Keratinocyte (primary cell): ENCODE data around the gene LIM2. TPM values are rescaled to one million over a fixed set of nuclear protein-coding genes. Genes with fewer than 3 reads are reported as not detected.

ENCODE experiments used
- DNase-seq: peaks from one replicate; pipeline ENCODE4 v3.0.0-alpha.2; 2011; ENCODE audit warnings: low read depth, missing footprints, low spot score
- FAIRE-seq: peaks from 2 replicates; lab custom pipeline; 2011; peaks lifted over from hg19 to GRCh38; lab: Jason Lieb, UNC
- H2AFZ ChIP-seq: 2 replicates; pipeline ENCODE4 v1.6.0; 2012; ENCODE audit warnings: low read length, control low read depth, inconsistent platforms; ENCODE audit not compliant: control insufficient read depth
- H3K27ac ChIP-seq: 2 replicates; pipeline ENCODE4 v1.5.1; 2011; ENCODE audit warnings: low read length; ENCODE audit not compliant: control insufficient read depth, insufficient read depth
- H3K27me3 ChIP-seq: 3 replicates; pipeline ENCODE4 v1.6.0; 2011; ENCODE audit warnings: low read length; ENCODE audit not compliant: control insufficient read depth, insufficient read depth; ENCODE audit errors: extremely low read depth
- H3K36me3 ChIP-seq, 2 experiments: 2 replicates in 1 of 2; 3 replicates in 1 of 2; pipeline ENCODE4 v1.5.1; 2011; ENCODE audit warnings: low read length in 2 of 2, mild to moderate bottlenecking in 1 of 2; ENCODE audit not compliant: control insufficient read depth in 2 of 2, insufficient read depth in 2 of 2; ENCODE audit errors: extremely low read depth in 1 of 2
- H3K4me1 ChIP-seq: 3 replicates; pipeline ENCODE4 v1.5.1; 2011; ENCODE audit warnings: low read length; ENCODE audit not compliant: control insufficient read depth, insufficient read depth; ENCODE audit errors: extremely low read depth
- H3K4me2 ChIP-seq: 3 replicates; pipeline ENCODE4 v1.6.0; 2011; ENCODE audit warnings: low read depth, low read length; ENCODE audit not compliant: control insufficient read depth, insufficient read depth; ENCODE audit errors: extremely low read depth
- H3K4me3 ChIP-seq, 3 experiments: fragments of 200-600 bp in 1 of 3; sonication (generic) in 1 of 3; 2 replicates in 2 of 3; 3 replicates in 1 of 3; pipeline ENCODE4 v1.5.1; 2011 to 2016; ENCODE audit warnings: low read length in 3 of 3, mild to moderate bottlenecking in 3 of 3, control low read depth in 2 of 3, inconsistent platforms in 1 of 3, low read depth in 1 of 3, mixed read lengths in 1 of 3, mixed run types in 1 of 3, moderate library complexity in 1 of 3; ENCODE audit not compliant: control insufficient read depth in 2 of 3, insufficient read depth in 2 of 3; ENCODE audit errors: extremely low read depth in 1 of 3
- H3K79me2 ChIP-seq: 2 replicates; pipeline ENCODE4 v1.6.0; 2012; ENCODE audit warnings: low read length; ENCODE audit not compliant: control insufficient read depth, insufficient read depth
- H3K9ac ChIP-seq: 3 replicates; pipeline ENCODE4 v1.6.0; 2011; ENCODE audit warnings: low read length; ENCODE audit not compliant: control insufficient read depth, insufficient read depth; ENCODE audit errors: extremely low read depth
- H3K9me1 ChIP-seq: 3 replicates; pipeline ENCODE4 v1.6.0; 2011; ENCODE audit warnings: low read length; ENCODE audit not compliant: control insufficient read depth, insufficient read depth; ENCODE audit errors: extremely low read depth
- H3K9me3 ChIP-seq: 2 replicates; pipeline ENCODE4 v1.5.1; 2012; ENCODE audit warnings: low read depth, low read length; ENCODE audit not compliant: control insufficient read depth
- H4K20me1 ChIP-seq: 3 replicates; pipeline ENCODE4 v1.6.0; 2011; ENCODE audit warnings: low read length; ENCODE audit not compliant: control insufficient read depth, insufficient read depth; ENCODE audit errors: extremely low read depth
- EZH2 ChIP-seq: IDR thresholded peaks from one replicate; pipeline ENCODE4 v1.6.1; 2012; ENCODE audit warnings: inconsistent platforms, mild to moderate bottlenecking, low read length, moderate library complexity
- dilution Hi-C: fragments of 300-500 bp; cut with MboI; formaldehyde crosslinking; loops from one replicate; pipeline ENCODE4 v1.7.0; 2020; ENCODE audit warnings: low sequenced_read_pairs; ENCODE audit not compliant: extremely low pct_ligation_motif_present
- polyA plus RNA-seq, 5 experiments: library from polyadenylated mRNA; depleted of rRNA in 3 of 5; stranded (reverse) in 3 of 5; stranded (forward) in 1 of 5; unstranded in 1 of 5; fragments of >200 nt; gene quantifications; 1 replicate in 1 of 5; 2 replicates in 3 of 5; 3 replicates in 1 of 5; pipeline versions ENCODE4 v1.2.1 to v1.2.3, GENCODE V29; 2011 to 2012; ENCODE audit warnings: missing spikeins in 2 of 5, low read depth in 1 of 5, low replicate concordance in 1 of 5
- TF ChIP-seq, protein P1 (sequence below), 3 experiments: IDR thresholded peaks in 1 of 3; conservative IDR thresholded peaks in 1 of 3; optimal IDR thresholded peaks in 1 of 3; 2 replicates in 2 of 3; 3 replicates in 1 of 3; pipeline versions ENCODE3 to v1.5.1; 2011; ENCODE audit warnings: low read length in 3 of 3, mild to moderate bottlenecking in 3 of 3, moderate library complexity in 2 of 3, control low read depth in 1 of 3, inconsistent platforms in 1 of 3; ENCODE audit not compliant: insufficient read depth in 2 of 3; ENCODE audit errors: extremely low read depth in 1 of 3

LIM2 gene
- polyA plus RNA-seq, 1 donor (not counting 4 experiments of a cell fraction or from before 2014, with no cell fraction given) = not detected

DNA sequence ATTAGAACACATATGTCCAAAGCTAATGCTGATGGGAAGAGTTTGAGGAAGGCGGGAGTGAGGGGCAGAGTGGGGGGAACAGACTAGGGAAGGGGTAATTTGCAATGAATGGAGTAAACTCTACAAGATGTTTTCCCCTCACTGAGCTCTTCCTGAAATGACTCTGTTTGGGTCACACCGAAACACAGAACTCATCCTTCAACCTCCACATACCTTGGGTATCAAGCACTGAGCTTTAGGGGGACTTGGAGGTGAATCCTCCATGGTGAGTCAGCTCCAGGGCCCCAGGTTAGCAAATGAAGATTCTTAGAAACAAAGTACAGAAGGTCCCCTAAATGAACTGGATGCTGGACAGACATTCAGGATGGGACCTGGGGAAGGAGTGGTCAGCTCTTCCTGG is 30.9 kb upstream of the LIM2 start:
- no peaks in the 10 kb centered on the region for H4K20me1 ChIP-seq
- TF ChIP-seq, protein P1, sequence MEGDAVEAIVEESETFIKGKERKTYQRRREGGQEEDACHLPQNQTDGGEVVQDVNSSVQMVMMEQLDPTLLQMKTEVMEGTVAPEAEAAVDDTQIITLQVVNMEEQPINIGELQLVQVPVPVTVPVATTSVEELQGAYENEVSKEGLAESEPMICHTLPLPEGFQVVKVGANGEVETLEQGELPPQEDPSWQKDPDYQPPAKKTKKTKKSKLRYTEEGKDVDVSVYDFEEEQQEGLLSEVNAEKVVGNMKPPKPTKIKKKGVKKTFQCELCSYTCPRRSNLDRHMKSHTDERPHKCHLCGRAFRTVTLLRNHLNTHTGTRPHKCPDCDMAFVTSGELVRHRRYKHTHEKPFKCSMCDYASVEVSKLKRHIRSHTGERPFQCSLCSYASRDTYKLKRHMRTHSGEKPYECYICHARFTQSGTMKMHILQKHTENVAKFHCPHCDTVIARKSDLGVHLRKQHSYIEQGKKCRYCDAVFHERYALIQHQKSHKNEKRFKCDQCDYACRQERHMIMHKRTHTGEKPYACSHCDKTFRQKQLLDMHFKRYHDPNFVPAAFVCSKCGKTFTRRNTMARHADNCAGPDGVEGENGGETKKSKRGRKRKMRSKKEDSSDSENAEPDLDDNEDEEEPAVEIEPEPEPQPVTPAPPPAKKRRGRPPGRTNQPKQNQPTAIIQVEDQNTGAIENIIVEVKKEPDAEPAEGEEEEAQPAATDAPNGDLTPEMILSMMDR (optimal IDR thresholded peaks at IDR 0.05 in 1 of 3, IDR thresholded peaks at IDR 0.05 in 1 of 3, conservative IDR thresholded peaks at IDR 0.05 in 1 of 3; ENCODE audit: extremely low read depth in 1 of 3, insufficient read depth in 2 of 3, low read length in 3 of 3) = no peak
- TF ChIP-seq EZH2 = no peak
- H3K4me2 ChIP-seq = no peak overlapping the region
- no peak overlapping the region for H2AFZ ChIP-seq
- no peaks in the 10 kb centered on the region for H3K36me3 ChIP-seq
- no peaks in the 10 kb centered on the region for H3K4me1 ChIP-seq
- no peaks in the 10 kb centered on the region for H3K9me1 ChIP-seq
- H3K9ac ChIP-seq = no peak overlapping the region
- no peaks in the 10 kb centered on the region for H3K9me3 ChIP-seq
- DNase-seq = no peak
- no peak overlapping the region for H3K4me3 ChIP-seq
- no peaks in the 10 kb centered on the region for H3K27me3 ChIP-seq
- H3K79me2 ChIP-seq = no peaks in the 10 kb centered on the region
- dilution Hi-C loops = no loop called here
- H3K27ac ChIP-seq = no peak overlapping the region
- FAIRE-seq = no peak

DNA sequence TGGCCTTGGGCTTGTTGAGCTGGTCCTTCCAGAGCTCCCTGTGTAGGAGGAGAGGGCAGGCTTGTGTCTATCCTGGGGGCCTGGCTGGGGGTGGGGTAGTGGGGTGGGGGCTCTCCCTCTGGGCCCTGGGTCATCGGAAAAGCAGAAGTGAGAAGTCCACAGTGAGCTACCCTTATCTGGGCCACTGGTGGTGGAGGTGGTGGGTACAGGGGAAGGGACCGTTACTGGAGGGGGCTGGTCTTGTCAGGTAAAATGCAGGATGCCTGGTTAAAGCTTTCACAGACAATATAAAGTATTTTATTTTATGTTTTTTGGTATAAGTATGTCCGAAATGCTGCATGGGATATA is 30.0 kb upstream of the LIM2 start:
- no peaks in the 10 kb centered on the region for H3K9me3 ChIP-seq
- no peak overlapping the region for H3K4me3 ChIP-seq
- no peaks in the 10 kb centered on the region for H3K79me2 ChIP-seq
- H3K9me1 ChIP-seq = no peaks in the 10 kb centered on the region
- dilution Hi-C loops = no loop called here
- TF ChIP-seq, protein P1 (optimal IDR thresholded peaks at IDR 0.05 in 1 of 3, IDR thresholded peaks at IDR 0.05 in 1 of 3, conservative IDR thresholded peaks at IDR 0.05 in 1 of 3; ENCODE audit: extremely low read depth in 1 of 3, insufficient read depth in 2 of 3, low read length in 3 of 3) = no peak
- TF ChIP-seq EZH2 = no peak
- no peaks in the 10 kb centered on the region for H3K36me3 ChIP-seq
- FAIRE-seq = no peak
- no peak overlapping the region for H3K27ac ChIP-seq
- no peaks in the 10 kb centered on the region for H3K4me1 ChIP-seq
- no peak overlapping the region for H3K4me2 ChIP-seq
- DNase-seq = no peak
- no peaks in the 10 kb centered on the region for H4K20me1 ChIP-seq
- no peak overlapping the region for H3K9ac ChIP-seq
- no peaks in the 10 kb centered on the region for H3K27me3 ChIP-seq
- no peak overlapping the region for H2AFZ ChIP-seq
